GM19239 (cell line): ENCODE results near the gene TECR.
"Not testable (repeated sequence)": the region's sequence is repeated elsewhere in the genome, so short reads cannot be mapped to it uniquely, and the experiment has no call there.

Experiments
- DNase-seq: peaks from one replicate; pipeline ENCODE4 v3.0.0; 2011; ENCODE audit warnings: low spot score; ENCODE audit not compliant: insufficient read length
- FAIRE-seq: peaks from 2 replicates; lab custom pipeline; 2011; peaks lifted over from hg19 to GRCh38; lab: Jason Lieb, UNC

Gene TECR

GRCh38 chr19:14575428-14575980, 46.1 kb downstream of the TECR start:
- FAIRE-seq (no peak), DNase-seq (no peak)

GRCh38 chr19:14576363-14576762, 47.0 kb downstream of the TECR start:
- FAIRE-seq (no peak), DNase-seq (no peak)

- DNase-seq (no peak), FAIRE-seq (no peak)
Measured at GRCh38 chr19:14577264-14577663, 47.9 kb downstream of the TECR start.

GRCh38 chr19:14577885-14578427, 48.6 kb downstream of the TECR start:
- FAIRE-seq (peak; percentile 89), DNase-seq (no peak)

GRCh38 chr19:14580623-14581237, 51.3 kb downstream of the TECR start:
- FAIRE-seq (peak; percentile 63), DNase-seq (no peak)

- FAIRE-seq = peak; percentile 88
- no peak for DNase-seq
Measured at GRCh38 chr19:14582894-14583340, 53.5 kb downstream of the TECR start, which contains the start of gene CLEC17A. Gene CLEC17A (plus strand): TSS chr19:14583084. CDS start chr19:14583161, 77 bp downstream.

- not testable (repeated sequence) for FAIRE-seq, DNase-seq
Measured at GRCh38 chr19:14584372-14584771, 55.0 kb downstream of the TECR start.

GRCh38 chr19:14585187-14585586, 55.8 kb downstream of the TECR start:
- FAIRE-seq = peak; percentile 95
- DNase-seq = not testable (repeated sequence)

GRCh38 chr19:14589433-14589832, 60.0 kb downstream of the TECR start:
- peak; percentile 88 for FAIRE-seq
- DNase-seq = not testable (repeated sequence)

GRCh38 chr19:14595558-14595957, 66.2 kb downstream of the TECR start:
- DNase-seq = no peak
- FAIRE-seq = no peak

- FAIRE-seq = no peak
- no peak for DNase-seq
Measured at GRCh38 chr19:14599548-14600147, 70.3 kb downstream of the TECR start.

GRCh38 chr19:14603990-14604387, 74.6 kb downstream of the TECR start:
- DNase-seq (peak; percentile 60), FAIRE-seq (peak; percentile 98)

GRCh38 chr19:14606627-14607026, 77.2 kb downstream of the TECR start:
- DNase-seq = no peak
- FAIRE-seq = no peak

GRCh38 chr19:14611051-14611450, 81.7 kb downstream of the TECR start:
- DNase-seq = no peak
- FAIRE-seq = no peak

- not testable (repeated sequence) for DNase-seq, FAIRE-seq
Measured at GRCh38 chr19:14612242-14612641, 82.8 kb downstream of the TECR start.

- FAIRE-seq (no peak), DNase-seq (no peak)
Measured at GRCh38 chr19:14612657-14613056, 83.3 kb downstream of the TECR start.

GRCh38 chr19:14613399-14614098, 84.2 kb downstream of the TECR start:
- not testable (repeated sequence) for DNase-seq, FAIRE-seq

GRCh38 chr19:14614099-14614412, 84.7 kb downstream of the TECR start:
- DNase-seq (no peak), FAIRE-seq (no peak)
